NOMO-1 (cell line): Measurements from ENCODE around the gene C16orf92.
A peak's percentile ranks its signal among the peaks of the same experiment; 100 is the strongest.

Experiments
- DNase-seq, 2 experiments: peaks; one replicate each; lab custom pipeline; 2025; ENCODE audit not compliant: unreplicated experiment in 2 of 2; lab: John Stamatoyannopoulos, UW

C16orf92 gene

GRCh38 chr16:29988346-29989075 lies 34.5 kb upstream of the C16orf92 start:
- DNase-seq: no peak

- no peak for DNase-seq
These were observed 33.7 kb upstream of the C16orf92 start for GRCh38 chr16:29989111-29989858.

GRCh38 chr16:29990034-29990433 lies 33.0 kb upstream of the C16orf92 start:
- no peak for DNase-seq

- DNase-seq: no peak
These were observed 32.0 kb upstream of the C16orf92 start for GRCh38 chr16:29990883-29991570.

GRCh38 chr16:29991571-29991904 lies 31.5 kb upstream of the C16orf92 start:
- DNase-seq: no peak

GRCh38 chr16:29992344-29992967 lies 30.5 kb upstream of the C16orf92 start:
- DNase-seq: no peak

GRCh38 chr16:29993191-29993902 lies 29.7 kb upstream of the C16orf92 start:
- no peak for DNase-seq

- no peak for DNase-seq
These were observed 28.9 kb upstream of the C16orf92 start for GRCh38 chr16:29993903-29994599.

GRCh38 chr16:29994600-29995323 lies 28.2 kb upstream of the C16orf92 start:
- peak in 1 of 2 experiments; percentile 56 for DNase-seq

GRCh38 chr16:29995324-29995910 lies 27.6 kb upstream of the C16orf92 start, which contains the start of gene HIRIP3:
Gene HIRIP3, minus strand, starts transcription at chr16:29995617. Its CDS starts 12 bp downstream, at chr16:29995605.
- DNase-seq: peak; percentile 82 to 90

- DNase-seq: peak; percentile 97
These were observed 26.9 kb upstream of the C16orf92 start, which contains the start of gene INO80E for GRCh38 chr16:29995911-29996765. Gene INO80E, plus strand, starts transcription at chr16:29996241. Its CDS starts 70 bp downstream, at chr16:29996311.

- no peak for DNase-seq
These were observed 26.2 kb upstream of the C16orf92 start for GRCh38 chr16:29996766-29997250.

GRCh38 chr16:29999605-30000004 lies 23.4 kb upstream of the C16orf92 start:
- DNase-seq: no peak

GRCh38 chr16:30000735-30001631 lies 22.0 kb upstream of the C16orf92 start:
- DNase-seq: no peak

GRCh38 chr16:30002614-30003346 lies 20.2 kb upstream of the C16orf92 start:
- DNase-seq: no peak
